ENCODE results near the gene ARHGEF37. TPM values are rescaled to one million over a fixed set of nuclear protein-coding genes. Genes with fewer than 3 reads are reported as not detected.

The ARHGEF37 gene
- total RNA-seq, 2 experiments from 2014 or later, result 1.4 TPM; not detected in 1

DNA sequence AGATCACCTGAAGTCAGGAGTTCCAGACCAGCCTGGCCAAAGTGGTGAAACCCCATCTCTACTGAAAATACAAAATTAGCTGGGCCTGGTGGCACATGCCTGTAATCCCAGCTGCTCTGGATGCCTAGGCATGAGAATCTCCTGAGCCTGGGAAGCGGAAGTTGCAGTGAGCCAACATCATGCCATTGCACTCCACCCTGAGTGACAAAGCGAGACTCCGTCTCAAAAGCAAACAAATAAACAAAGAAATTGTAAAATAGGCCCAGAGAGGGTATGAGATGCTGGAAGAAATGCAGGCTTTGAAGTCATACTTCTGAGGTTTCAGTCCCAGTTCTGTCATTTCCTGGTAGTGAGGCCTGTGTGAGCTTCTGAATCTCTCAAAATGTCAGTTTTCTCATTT, 5.3 kb upstream of the ARHGEF37 start:
- no peak for DNase-seq (ENCODE audit: low spot score)
- Histone ChIP-seq H3K79me2 (ENCODE audit: insufficient read depth, low read depth, low read length) (no peaks in the 10 kb centered on the region), H3K9me2 (ENCODE audit: insufficient read depth, low read length) (no peaks in the 10 kb centered on the region), H3K9me3 (ENCODE audit: low read length) (no peaks in the 10 kb centered on the region), H3K4me2 (ENCODE audit: low read length) (no peak overlapping the region), H4K20me1 (ENCODE audit: insufficient read depth, low read length) (no peaks in the 10 kb centered on the region), H3K27ac (ENCODE audit: low read depth, low read length, poor library complexity, severe bottlenecking) (no peak overlapping the region), H3K36me3 (ENCODE audit: insufficient read depth, low read length) (no peaks in the 10 kb centered on the region), H3K4me1 (ENCODE audit: insufficient read depth, low read length, poor library complexity, severe bottlenecking) (no peaks in the 10 kb centered on the region), H2AFZ (ENCODE audit: low read length) (no peak overlapping the region), H3K4me3 (ENCODE audit: low read depth, low read length, poor library complexity, severe bottlenecking) (no peak overlapping the region)
- intact Hi-C loops (cut with micrococcal nuclease; ENCODE audit: unreplicated experiment), result no loop called here
- ChIA-PET CTCF (ENCODE audit: unreplicated experiment) (interaction anchor here (0.6 kb wide), 1 partner anchor 1888 kb away, joined by 3 read pairs; no protein-coding TSS in a partner anchor), POLR2A (interaction anchor here (1.0 to 1.6 kb wide), 2 partner anchors 13 to 208 kb away, joined by 3 to 5 read pairs; no protein-coding TSS in a partner anchor)
- no peak for TF ChIP-seq EZH2phosphoT487 (IDR thresholded peaks at IDR 0.05; ENCODE audit: borderline replicate concordance, low read depth, low read length)
- TF ChIP-seq, protein P1, sequence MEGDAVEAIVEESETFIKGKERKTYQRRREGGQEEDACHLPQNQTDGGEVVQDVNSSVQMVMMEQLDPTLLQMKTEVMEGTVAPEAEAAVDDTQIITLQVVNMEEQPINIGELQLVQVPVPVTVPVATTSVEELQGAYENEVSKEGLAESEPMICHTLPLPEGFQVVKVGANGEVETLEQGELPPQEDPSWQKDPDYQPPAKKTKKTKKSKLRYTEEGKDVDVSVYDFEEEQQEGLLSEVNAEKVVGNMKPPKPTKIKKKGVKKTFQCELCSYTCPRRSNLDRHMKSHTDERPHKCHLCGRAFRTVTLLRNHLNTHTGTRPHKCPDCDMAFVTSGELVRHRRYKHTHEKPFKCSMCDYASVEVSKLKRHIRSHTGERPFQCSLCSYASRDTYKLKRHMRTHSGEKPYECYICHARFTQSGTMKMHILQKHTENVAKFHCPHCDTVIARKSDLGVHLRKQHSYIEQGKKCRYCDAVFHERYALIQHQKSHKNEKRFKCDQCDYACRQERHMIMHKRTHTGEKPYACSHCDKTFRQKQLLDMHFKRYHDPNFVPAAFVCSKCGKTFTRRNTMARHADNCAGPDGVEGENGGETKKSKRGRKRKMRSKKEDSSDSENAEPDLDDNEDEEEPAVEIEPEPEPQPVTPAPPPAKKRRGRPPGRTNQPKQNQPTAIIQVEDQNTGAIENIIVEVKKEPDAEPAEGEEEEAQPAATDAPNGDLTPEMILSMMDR (conservative IDR thresholded peaks at IDR 0.05; ENCODE audit: low read length), result no peak
- BruUV-seq (replicated peaks), result no TSS peak

DNA sequence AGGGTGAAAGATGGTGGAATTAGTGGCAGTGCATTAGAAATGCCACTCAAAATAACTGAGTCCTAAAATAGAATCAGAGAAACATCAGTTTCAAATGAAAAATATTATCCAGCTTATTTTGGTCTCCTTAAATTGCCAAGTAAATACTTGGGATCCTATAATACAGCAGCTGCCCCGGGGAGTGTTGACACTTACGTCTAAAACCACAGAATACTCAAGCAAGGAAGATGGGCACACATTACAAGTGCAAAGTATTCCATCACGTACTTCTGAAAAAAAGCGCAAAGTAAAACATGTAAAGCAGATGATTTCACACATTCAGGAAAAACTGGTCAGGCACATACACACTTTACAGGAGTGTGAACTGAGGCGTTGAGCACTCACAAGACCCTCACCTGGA, 2.4 kb upstream of the ARHGEF37 start:
- no peaks in the 10 kb centered on the region for H3K36me3 ChIP-seq (ENCODE audit: insufficient read depth, low read length)
- no peaks in the 10 kb centered on the region for H4K20me1 ChIP-seq (ENCODE audit: insufficient read depth, low read length)
- intact Hi-C loops (cut with micrococcal nuclease; ENCODE audit: unreplicated experiment), result no loop called here
- H3K79me2 ChIP-seq (ENCODE audit: insufficient read depth, low read depth, low read length), result no peaks in the 10 kb centered on the region
- CTCF ChIA-PET (ENCODE audit: unreplicated experiment), result no interaction called here
- no peak overlapping the region for H2AFZ ChIP-seq (ENCODE audit: low read length)
- H3K4me1 ChIP-seq (ENCODE audit: insufficient read depth, low read length, poor library complexity, severe bottlenecking), result no peaks in the 10 kb centered on the region
- no peaks in the 10 kb centered on the region for H3K9me2 ChIP-seq (ENCODE audit: insufficient read depth, low read length)
- DNase-seq (ENCODE audit: low spot score), result no peak
- POLR2A ChIA-PET, result interaction anchor here (1.1 to 1.3 kb wide), 2 partner anchors 9 to 10 kb away, joined by 3 read pairs; no protein-coding TSS in a partner anchor
- no peak for TF ChIP-seq EZH2phosphoT487 (IDR thresholded peaks at IDR 0.05; ENCODE audit: borderline replicate concordance, low read depth, low read length)
- TF ChIP-seq, protein P1 (conservative IDR thresholded peaks at IDR 0.05; ENCODE audit: low read length), result no peak
- BruUV-seq (replicated peaks), result no TSS peak
- H3K27ac ChIP-seq (ENCODE audit: low read depth, low read length, poor library complexity, severe bottlenecking), result no peak overlapping the region
- H3K9me3 ChIP-seq (ENCODE audit: low read length), result no peaks in the 10 kb centered on the region
- no peak overlapping the region for H3K4me2 ChIP-seq (ENCODE audit: low read length)
- no peak overlapping the region for H3K4me3 ChIP-seq (ENCODE audit: low read depth, low read length, poor library complexity, severe bottlenecking)

DNA sequence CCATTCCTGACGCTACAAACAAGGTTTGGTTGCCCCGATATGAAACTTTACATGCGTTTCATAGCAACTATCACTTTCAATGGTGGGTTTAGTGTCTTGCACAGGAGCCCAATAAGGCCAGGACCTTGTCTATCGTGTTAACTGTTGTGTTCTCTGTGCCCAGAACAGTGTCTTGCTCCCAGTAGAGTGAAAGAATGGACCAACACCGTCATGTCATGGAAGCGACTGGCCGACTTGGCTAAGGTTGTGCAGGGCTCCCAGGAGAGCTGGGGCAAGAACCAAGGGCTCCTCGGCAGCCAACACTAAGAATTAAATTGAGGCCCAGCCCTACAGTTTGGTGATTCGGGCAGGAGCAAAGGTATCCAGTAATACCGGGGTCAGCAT, 498 bp upstream of the ARHGEF37 start:
- no peaks in the 10 kb centered on the region for H3K4me1 ChIP-seq (ENCODE audit: insufficient read depth, low read length, poor library complexity, severe bottlenecking)
- no peaks in the 10 kb centered on the region for H4K20me1 ChIP-seq (ENCODE audit: insufficient read depth, low read length)
- TF ChIP-seq EZH2phosphoT487 (IDR thresholded peaks at IDR 0.05; ENCODE audit: borderline replicate concordance, low read depth, low read length), result no peak
- TF ChIP-seq, protein P1 (conservative IDR thresholded peaks at IDR 0.05; ENCODE audit: low read length), result no peak
- H3K9me2 ChIP-seq (ENCODE audit: insufficient read depth, low read length), result no peaks in the 10 kb centered on the region
- no TSS peak for BruUV-seq (replicated peaks)
- no peaks in the 10 kb centered on the region for H3K79me2 ChIP-seq (ENCODE audit: insufficient read depth, low read depth, low read length)
- no peaks in the 10 kb centered on the region for H3K9me3 ChIP-seq (ENCODE audit: low read length)
- DNase-seq (ENCODE audit: low spot score), result no peak
- H3K36me3 ChIP-seq (ENCODE audit: insufficient read depth, low read length), result no peaks in the 10 kb centered on the region
- H3K4me3 ChIP-seq (ENCODE audit: low read depth, low read length, poor library complexity, severe bottlenecking), result no peak overlapping the region
- POLR2A ChIA-PET, result interaction anchor here (1.4 kb wide), 1 partner anchor 224 kb away, joined by 4 read pairs; no protein-coding TSS in a partner anchor
- H2AFZ ChIP-seq (ENCODE audit: low read length), result no peak overlapping the region
- CTCF ChIA-PET (ENCODE audit: unreplicated experiment), result no interaction called here
- no peak overlapping the region for H3K27ac ChIP-seq (ENCODE audit: low read depth, low read length, poor library complexity, severe bottlenecking)
- intact Hi-C loops (cut with micrococcal nuclease; ENCODE audit: unreplicated experiment), result no loop called here
- H3K4me2 ChIP-seq (ENCODE audit: low read length), result no peak overlapping the region; the same call in 1 of the 2 replicates

Measured in OCI-LY7 (cell line).